IMR-90 (cell line): ENCODE results near the gene ARL14EP.

Experiments used
- CEBPB ChIP-seq: IDR thresholded peaks from 2 replicates; pipeline ENCODE4 v1.6.1; 2012; ENCODE audit warnings: low read depth, low read length, improper control_type of control experiment
- MAZ ChIP-seq: IDR thresholded peaks from 2 replicates; pipeline ENCODE4 v1.6.1; 2012; ENCODE audit warnings: low read depth, mild to moderate bottlenecking, low read length, improper control_type of control experiment, moderate library complexity, borderline replicate concordance
- MXI1 ChIP-seq: IDR thresholded peaks from 2 replicates; pipeline ENCODE4 v1.6.1; 2012; ENCODE audit warnings: low read depth, mild to moderate bottlenecking, low read length, moderate library complexity, borderline replicate concordance
- NFE2L2 ChIP-seq: fragments of 150-350 bp; IDR thresholded peaks from 2 replicates; pipeline ENCODE4 v1.6.1; 2016; ENCODE audit warnings: low read depth, mild to moderate bottlenecking, low read length
- POLR2A ChIP-seq: IDR thresholded peaks from 2 replicates; pipeline ENCODE4 v1.6.1; 2012; ENCODE audit warnings: mild to moderate bottlenecking, low read depth, low read length
- RAD21 ChIP-seq: IDR thresholded peaks from 2 replicates; pipeline ENCODE4 v1.6.1; 2012; ENCODE audit warnings: low read length, improper control_type of control experiment
- TF ChIP-seq, protein P1 (sequence below): conservative IDR thresholded peaks from 2 replicates; pipeline ENCODE4 v1.5.1; 2012; ENCODE audit warnings: mild to moderate bottlenecking, low read depth, low read length, improper control_type of control experiment

DNA sequence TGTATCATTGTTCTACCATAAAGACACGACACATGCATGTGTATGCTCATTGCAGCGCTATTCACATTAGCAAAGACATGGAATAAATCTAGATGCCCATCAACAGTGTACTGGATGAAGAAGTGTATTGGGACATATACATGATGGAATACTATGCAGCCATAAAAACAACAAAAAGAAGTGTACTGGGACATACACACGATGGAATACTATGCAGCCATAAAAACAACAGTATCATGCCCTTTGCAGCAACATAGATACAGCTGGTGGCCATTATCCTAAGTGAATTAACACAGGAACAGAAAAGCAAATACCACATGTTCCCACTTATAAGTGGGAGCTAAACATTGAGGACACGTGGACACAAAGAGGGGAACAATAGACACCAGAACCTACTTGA, 22.7 kb downstream of the ARL14EP start:
- TF ChIP-seq, protein P1, sequence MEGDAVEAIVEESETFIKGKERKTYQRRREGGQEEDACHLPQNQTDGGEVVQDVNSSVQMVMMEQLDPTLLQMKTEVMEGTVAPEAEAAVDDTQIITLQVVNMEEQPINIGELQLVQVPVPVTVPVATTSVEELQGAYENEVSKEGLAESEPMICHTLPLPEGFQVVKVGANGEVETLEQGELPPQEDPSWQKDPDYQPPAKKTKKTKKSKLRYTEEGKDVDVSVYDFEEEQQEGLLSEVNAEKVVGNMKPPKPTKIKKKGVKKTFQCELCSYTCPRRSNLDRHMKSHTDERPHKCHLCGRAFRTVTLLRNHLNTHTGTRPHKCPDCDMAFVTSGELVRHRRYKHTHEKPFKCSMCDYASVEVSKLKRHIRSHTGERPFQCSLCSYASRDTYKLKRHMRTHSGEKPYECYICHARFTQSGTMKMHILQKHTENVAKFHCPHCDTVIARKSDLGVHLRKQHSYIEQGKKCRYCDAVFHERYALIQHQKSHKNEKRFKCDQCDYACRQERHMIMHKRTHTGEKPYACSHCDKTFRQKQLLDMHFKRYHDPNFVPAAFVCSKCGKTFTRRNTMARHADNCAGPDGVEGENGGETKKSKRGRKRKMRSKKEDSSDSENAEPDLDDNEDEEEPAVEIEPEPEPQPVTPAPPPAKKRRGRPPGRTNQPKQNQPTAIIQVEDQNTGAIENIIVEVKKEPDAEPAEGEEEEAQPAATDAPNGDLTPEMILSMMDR, result no peak
- TF ChIP-seq NFE2L2 (no peak), POLR2A (no peak), RAD21 (no peak), CEBPB (no peak), MAZ (no peak), MXI1 (no peak)
